LNCaP clone FGC (cell line): ENCODE results near the gene TSHZ1.

ENCODE experiments used
- DNase-seq: peaks from one replicate; pipeline ENCODE4 v3.0.0-alpha.2; 2011; ENCODE audit warnings: low read depth
- H3K4me3 ChIP-seq: 2 replicates; pipeline ENCODE4 v1.5.1; 2011; ENCODE audit warnings: mild to moderate bottlenecking, low read depth, low read length, control low read depth
- TF ChIP-seq, protein P1 (sequence below): IDR thresholded peaks from 2 replicates; pipeline ENCODE4 v1.5.1; 2012; ENCODE audit warnings: mild to moderate bottlenecking; ENCODE audit not compliant: control insufficient read depth, insufficient read depth; ENCODE audit errors: extremely low read depth

Gene TSHZ1

GRCh38 chr18:75228967-75229366 is 18.4 kb downstream of the TSHZ1 start:
- TF ChIP-seq, protein P1, sequence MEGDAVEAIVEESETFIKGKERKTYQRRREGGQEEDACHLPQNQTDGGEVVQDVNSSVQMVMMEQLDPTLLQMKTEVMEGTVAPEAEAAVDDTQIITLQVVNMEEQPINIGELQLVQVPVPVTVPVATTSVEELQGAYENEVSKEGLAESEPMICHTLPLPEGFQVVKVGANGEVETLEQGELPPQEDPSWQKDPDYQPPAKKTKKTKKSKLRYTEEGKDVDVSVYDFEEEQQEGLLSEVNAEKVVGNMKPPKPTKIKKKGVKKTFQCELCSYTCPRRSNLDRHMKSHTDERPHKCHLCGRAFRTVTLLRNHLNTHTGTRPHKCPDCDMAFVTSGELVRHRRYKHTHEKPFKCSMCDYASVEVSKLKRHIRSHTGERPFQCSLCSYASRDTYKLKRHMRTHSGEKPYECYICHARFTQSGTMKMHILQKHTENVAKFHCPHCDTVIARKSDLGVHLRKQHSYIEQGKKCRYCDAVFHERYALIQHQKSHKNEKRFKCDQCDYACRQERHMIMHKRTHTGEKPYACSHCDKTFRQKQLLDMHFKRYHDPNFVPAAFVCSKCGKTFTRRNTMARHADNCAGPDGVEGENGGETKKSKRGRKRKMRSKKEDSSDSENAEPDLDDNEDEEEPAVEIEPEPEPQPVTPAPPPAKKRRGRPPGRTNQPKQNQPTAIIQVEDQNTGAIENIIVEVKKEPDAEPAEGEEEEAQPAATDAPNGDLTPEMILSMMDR: no peak
- DNase-seq: no peak
- no peak overlapping the region for H3K4me3 ChIP-seq

- no peak overlapping the region for H3K4me3 ChIP-seq
- no peak for DNase-seq
- TF ChIP-seq, protein P1: no peak
Measured at GRCh38 chr18:75229437-75229836, 18.8 kb downstream of the TSHZ1 start.

DNA sequence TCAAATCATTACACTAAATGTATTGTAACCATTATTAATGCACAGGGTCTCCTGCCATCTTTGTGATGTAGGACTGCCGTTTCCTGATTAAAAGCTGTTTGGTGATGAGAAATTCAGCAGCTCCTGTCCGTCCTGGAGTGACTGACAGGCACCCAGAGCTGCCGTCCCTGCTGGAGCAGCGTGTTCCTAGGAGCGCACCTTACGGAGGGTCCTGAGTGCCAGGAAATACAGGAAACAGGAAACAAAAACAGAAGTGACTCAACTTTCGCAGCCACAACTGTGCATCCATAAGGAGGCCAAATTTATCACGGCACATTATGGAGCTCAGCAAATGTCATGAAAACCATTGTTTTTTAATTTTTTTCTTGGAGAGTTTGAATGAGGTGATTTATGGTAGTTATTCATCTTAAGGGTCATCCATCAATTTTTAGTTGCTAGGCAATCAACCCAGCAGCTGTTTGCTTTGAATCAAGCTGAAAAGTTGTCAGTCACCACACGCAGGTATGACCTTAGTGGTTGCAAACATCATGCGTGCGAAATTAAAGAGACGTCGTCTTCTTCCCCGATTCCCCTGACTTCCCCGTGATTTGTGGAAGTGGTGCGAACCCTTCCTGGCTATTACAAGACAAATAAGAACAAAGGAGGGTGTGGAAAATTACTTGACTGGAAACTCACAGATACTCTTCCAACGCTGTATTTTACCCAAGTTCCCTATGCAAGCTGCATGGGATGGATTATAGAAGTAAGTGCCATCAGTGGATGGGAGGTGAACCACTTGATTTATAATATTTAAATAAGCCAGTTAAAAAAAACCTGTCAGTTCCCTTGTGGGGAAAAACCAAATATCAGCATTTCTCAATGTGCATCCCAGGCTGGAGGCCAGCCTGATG is 19.8 kb downstream of the TSHZ1 start:
- no peak overlapping the region for H3K4me3 ChIP-seq
- TF ChIP-seq, protein P1: no peak
- no peak for DNase-seq

DNA sequence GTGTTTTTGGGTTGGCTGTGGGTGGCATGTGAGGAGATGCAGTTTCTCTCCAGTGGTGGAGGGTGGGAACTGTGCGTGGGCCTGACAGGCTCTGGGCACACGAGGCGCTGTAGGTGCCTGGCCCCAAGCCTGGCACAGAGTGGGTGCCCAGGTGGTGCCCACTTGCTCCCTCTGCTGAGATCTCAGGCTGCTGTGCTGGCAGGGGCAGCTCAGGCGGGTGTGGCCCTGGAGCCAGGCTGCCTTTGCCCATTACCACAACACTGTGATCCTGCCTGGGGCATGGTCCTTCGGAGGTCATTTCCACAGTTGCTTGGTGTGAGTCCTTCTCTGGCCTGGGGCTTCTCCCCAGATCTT is 20.4 kb downstream of the TSHZ1 start:
- DNase-seq: no peak
- TF ChIP-seq, protein P1: no peak
- no peak overlapping the region for H3K4me3 ChIP-seq

DNA sequence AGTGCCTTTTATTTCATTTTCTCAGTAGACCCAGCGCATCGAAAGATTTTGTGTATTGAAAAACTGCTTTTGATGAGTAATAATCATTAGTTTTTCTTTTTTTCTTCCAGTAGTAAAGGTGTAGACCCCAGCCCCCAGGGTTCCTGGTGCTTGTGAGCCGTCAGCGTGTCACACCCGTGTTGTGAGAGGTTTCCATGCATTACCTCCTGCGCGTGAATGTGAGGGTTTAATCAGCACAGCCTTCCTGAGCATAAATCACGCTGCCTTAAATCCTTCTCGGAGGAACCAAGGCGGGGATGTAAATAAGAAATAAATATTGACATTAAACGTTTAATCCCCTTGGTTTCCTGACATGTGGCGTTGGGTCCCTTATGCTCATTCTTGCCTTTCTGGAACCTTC is 24.3 kb downstream of the TSHZ1 start:
- no peak for DNase-seq
- TF ChIP-seq, protein P1: no peak
- H3K4me3 ChIP-seq: no peak overlapping the region

DNA sequence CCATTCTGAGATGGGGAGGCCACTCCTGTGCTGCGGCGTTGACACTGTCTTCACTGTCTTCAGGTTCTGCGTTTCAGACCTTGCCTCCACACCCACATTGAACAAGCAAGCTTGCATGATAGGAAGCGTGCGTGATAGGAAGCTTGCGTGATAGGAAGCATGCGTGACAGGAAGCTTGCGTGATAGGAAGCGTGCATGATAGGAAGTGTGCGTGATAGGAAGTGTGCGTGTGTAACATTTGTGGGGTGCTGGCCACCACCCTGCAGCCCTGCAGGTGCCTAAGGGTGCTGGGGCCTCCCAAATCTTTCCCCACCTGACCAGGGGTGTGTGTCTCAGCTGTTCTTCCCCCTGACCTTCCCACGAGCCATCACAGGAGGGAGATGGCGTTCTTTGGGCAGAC is 25.3 kb downstream of the TSHZ1 start:
- no peak for DNase-seq
- no peak overlapping the region for H3K4me3 ChIP-seq
- TF ChIP-seq, protein P1: no peak

DNA sequence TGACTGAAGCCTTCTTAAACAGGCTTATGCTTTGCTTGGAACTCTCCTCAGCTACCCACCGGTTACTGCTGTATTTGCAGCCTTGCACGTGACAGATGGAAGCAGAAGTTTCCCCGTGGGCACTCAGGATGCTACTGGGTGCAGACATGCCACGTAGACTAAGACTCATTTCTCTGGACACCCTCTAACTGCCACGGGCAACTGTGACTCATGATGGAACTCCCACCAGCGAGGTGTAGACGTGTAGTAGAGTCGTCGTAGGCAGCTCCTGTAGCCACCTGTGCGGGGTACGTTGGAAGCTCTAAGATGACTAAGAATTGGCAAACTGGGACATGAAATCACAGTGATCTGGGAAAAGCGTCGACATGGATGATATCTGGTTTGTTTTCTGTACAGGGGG is 27.5 kb downstream of the TSHZ1 start:
- no peak for DNase-seq
- TF ChIP-seq, protein P1: no peak
- no peak overlapping the region for H3K4me3 ChIP-seq
